ENCODE measurements around the gene FCN1. TPM values are rescaled to one million over a fixed set of nuclear protein-coding genes. Genes with fewer than 3 reads are reported as not detected.

FCN1 gene
- total RNA-seq, 1 experiment from 2014 or later = not detected

GRCh38 chr9:134896834-134897583, 20.7 kb downstream of the FCN1 start:
- Histone ChIP-seq H2AFZ (ENCODE audit: low read length) (no peak overlapping the region), H3K4me1 (ENCODE audit: low read length) (no peaks in the 10 kb centered on the region), H3K36me3 (ENCODE audit: insufficient read depth, low read length) (no peaks in the 10 kb centered on the region), H3K27ac (ENCODE audit: low read length) (no peak overlapping the region), H3K9me3 (ENCODE audit: low read length) (peaks cover 3% of the 10 kb centered on the region; the same call in 1 of the 2 replicates), H3K9ac (ENCODE audit: low read length) (no peak overlapping the region), H3K4me3 (ENCODE audit: low read length) (no peak overlapping the region), H3K27me3 (ENCODE audit: low read length) (0 out of 2 replicates have a peak, but pooled peaks cover 4% of the 10 kb centered on the region), H3K9me2 (replicated peaks; ENCODE audit: insufficient read depth, low read length) (no peaks in the 10 kb centered on the region; the same call in 1 of the 2 replicates), H3K4me2 (ENCODE audit: low read depth, low read length, poor library complexity, severe bottlenecking) (no peak overlapping the region), H4K20me1 (ENCODE audit: insufficient read depth, low read depth, low read length) (no peaks in the 10 kb centered on the region), H3K79me2 (ENCODE audit: low read length) (no peaks in the 10 kb centered on the region)
- DNase-seq = no peak

GRCh38 chr9:134895908-134896833, 21.5 kb downstream of the FCN1 start:
- Histone ChIP-seq H3K9me3 (ENCODE audit: low read length) (peaks cover 3% of the 10 kb centered on the region; the same call in 1 of the 2 replicates), H3K36me3 (ENCODE audit: insufficient read depth, low read length) (no peaks in the 10 kb centered on the region), H3K4me2 (ENCODE audit: low read depth, low read length, poor library complexity, severe bottlenecking) (no peak overlapping the region), H3K9me2 (replicated peaks; ENCODE audit: insufficient read depth, low read length) (no peaks in the 10 kb centered on the region; the same call in 1 of the 2 replicates), H3K27ac (ENCODE audit: low read length) (no peak overlapping the region), H3K4me3 (ENCODE audit: low read length) (no peak overlapping the region), H3K9ac (ENCODE audit: low read length) (no peak overlapping the region), H3K27me3 (ENCODE audit: low read length) (0 out of 2 replicates have a peak, but pooled peaks cover 4% of the 10 kb centered on the region), H3K79me2 (ENCODE audit: low read length) (no peaks in the 10 kb centered on the region), H4K20me1 (ENCODE audit: insufficient read depth, low read depth, low read length) (no peaks in the 10 kb centered on the region), H3K4me1 (ENCODE audit: low read length) (no peaks in the 10 kb centered on the region), H2AFZ (ENCODE audit: low read length) (no peak overlapping the region)
- DNase-seq = no peak

- Histone ChIP-seq H3K36me3 (ENCODE audit: insufficient read depth, low read length) (no peaks in the 10 kb centered on the region), H3K4me1 (ENCODE audit: low read length) (no peaks in the 10 kb centered on the region), H3K4me2 (ENCODE audit: low read depth, low read length, poor library complexity, severe bottlenecking) (no peak overlapping the region), H3K27ac (ENCODE audit: low read length) (no peak overlapping the region), H3K9ac (ENCODE audit: low read length) (no peak overlapping the region), H4K20me1 (ENCODE audit: insufficient read depth, low read depth, low read length) (no peaks in the 10 kb centered on the region), H3K79me2 (ENCODE audit: low read length) (no peaks in the 10 kb centered on the region), H3K4me3 (ENCODE audit: low read length) (no peak overlapping the region), H3K27me3 (ENCODE audit: low read length) (0 out of 2 replicates have a peak, but pooled peaks cover 4% of the 10 kb centered on the region), H3K9me2 (replicated peaks; ENCODE audit: insufficient read depth, low read length) (no peaks in the 10 kb centered on the region; the same call in 1 of the 2 replicates), H3K9me3 (ENCODE audit: low read length) (peaks cover 3% of the 10 kb centered on the region; the same call in 1 of the 2 replicates), H2AFZ (ENCODE audit: low read length) (no peak overlapping the region)
- no peak for DNase-seq
Measured at GRCh38 chr9:134895567-134895907, 22.2 kb downstream of the FCN1 start.

DNA sequence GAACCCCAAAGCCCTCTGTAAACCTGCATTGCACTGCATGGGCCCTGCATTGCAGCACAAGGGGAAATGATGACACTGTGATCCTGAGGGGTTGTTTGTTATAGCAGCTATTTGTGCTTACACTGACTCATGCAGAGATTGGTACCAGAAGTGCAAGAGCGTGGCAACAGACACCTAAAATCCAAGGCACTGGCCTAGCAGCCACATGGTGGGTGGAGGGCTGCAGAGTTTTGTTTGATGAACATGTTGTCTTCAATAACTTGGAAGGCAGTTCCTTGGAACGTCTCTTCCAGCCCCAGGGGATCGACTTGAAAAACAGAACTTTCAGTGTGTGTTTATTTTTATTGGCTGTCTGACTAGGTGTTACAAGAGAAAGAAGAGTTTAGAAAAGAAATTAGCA, 22.6 kb downstream of the FCN1 start:
- H4K20me1 ChIP-seq (ENCODE audit: insufficient read depth, low read depth, low read length) = no peaks in the 10 kb centered on the region
- H3K79me2 ChIP-seq (ENCODE audit: low read length) = no peaks in the 10 kb centered on the region
- no peak for DNase-seq

GRCh38 chr9:134894136-134894860, 23.4 kb downstream of the FCN1 start:
- Histone ChIP-seq H3K27ac (ENCODE audit: low read length) (no peak overlapping the region), H2AFZ (ENCODE audit: low read length) (no peak overlapping the region), H3K9ac (ENCODE audit: low read length) (no peak overlapping the region), H3K79me2 (ENCODE audit: low read length) (no peaks in the 10 kb centered on the region), H4K20me1 (ENCODE audit: insufficient read depth, low read depth, low read length) (no peaks in the 10 kb centered on the region), H3K27me3 (ENCODE audit: low read length) (0 out of 2 replicates have a peak, but pooled peaks cover 4% of the 10 kb centered on the region), H3K4me2 (ENCODE audit: low read depth, low read length, poor library complexity, severe bottlenecking) (no peak overlapping the region), H3K9me2 (replicated peaks; ENCODE audit: insufficient read depth, low read length) (no peaks in the 10 kb centered on the region; the same call in 1 of the 2 replicates), H3K36me3 (ENCODE audit: insufficient read depth, low read length) (no peaks in the 10 kb centered on the region), H3K9me3 (ENCODE audit: low read length) (peaks cover 3% of the 10 kb centered on the region; the same call in 1 of the 2 replicates), H3K4me1 (ENCODE audit: low read length) (no peaks in the 10 kb centered on the region), H3K4me3 (ENCODE audit: low read length) (no peak overlapping the region)
- no peak for DNase-seq

More for the DNA sequence above, 22.6 kb downstream of the FCN1 start:
- Histone ChIP-seq H3K36me3 (ENCODE audit: insufficient read depth, low read length) (no peaks in the 10 kb centered on the region), H3K4me3 (ENCODE audit: low read length) (no peak overlapping the region), H2AFZ (ENCODE audit: low read length) (no peak overlapping the region), H3K9me3 (ENCODE audit: low read length) (peaks cover 3% of the 10 kb centered on the region; the same call in 1 of the 2 replicates), H3K9me2 (replicated peaks; ENCODE audit: insufficient read depth, low read length) (no peaks in the 10 kb centered on the region; the same call in 1 of the 2 replicates), H3K27me3 (ENCODE audit: low read length) (0 out of 2 replicates have a peak, but pooled peaks cover 4% of the 10 kb centered on the region), H3K9ac (ENCODE audit: low read length) (no peak overlapping the region), H3K4me1 (ENCODE audit: low read length) (no peaks in the 10 kb centered on the region), H3K4me2 (ENCODE audit: low read depth, low read length, poor library complexity, severe bottlenecking) (no peak overlapping the region), H3K27ac (ENCODE audit: low read length) (no peak overlapping the region)

- DNase-seq = no peak
- no peaks in the 10 kb centered on the region for H3K79me2 ChIP-seq (ENCODE audit: low read length)
Measured at GRCh38 chr9:134892820-134893420, 24.8 kb downstream of the FCN1 start.

DNA sequence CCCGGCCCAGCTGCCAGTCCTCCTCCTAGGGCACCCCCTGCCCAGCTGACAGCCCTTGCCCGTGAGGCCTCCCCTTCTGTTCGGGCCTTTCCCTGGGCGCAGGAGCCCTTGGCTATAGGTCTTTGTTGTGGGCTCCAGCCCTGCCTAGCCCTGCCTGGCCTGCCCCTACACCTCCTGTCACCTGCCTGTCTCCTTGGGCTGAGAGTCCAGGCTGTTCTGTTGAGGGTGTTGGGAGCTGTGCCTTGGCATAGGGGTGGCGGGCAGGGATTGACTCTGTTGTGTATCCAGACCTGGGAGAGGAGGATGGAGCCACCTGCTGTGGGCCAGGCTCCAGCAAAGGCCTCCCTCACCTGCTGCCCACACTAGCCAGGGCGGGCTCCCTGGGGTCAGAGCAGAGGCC, 25.5 kb downstream of the FCN1 start:
- H3K9me2 ChIP-seq (replicated peaks; ENCODE audit: insufficient read depth, low read length) = no peaks in the 10 kb centered on the region
- H4K20me1 ChIP-seq (ENCODE audit: insufficient read depth, low read depth, low read length) = no peaks in the 10 kb centered on the region
- H3K4me3 ChIP-seq (ENCODE audit: low read length) = no peak overlapping the region
- H3K4me1 ChIP-seq (ENCODE audit: low read length) = no peaks in the 10 kb centered on the region
- H3K79me2 ChIP-seq (ENCODE audit: low read length) = no peaks in the 10 kb centered on the region
- no peaks in the 10 kb centered on the region for H3K9me3 ChIP-seq (ENCODE audit: low read length)
- H3K27me3 ChIP-seq (ENCODE audit: low read length) = no peaks in the 10 kb centered on the region
- H3K4me2 ChIP-seq (ENCODE audit: low read depth, low read length, poor library complexity, severe bottlenecking) = no peak overlapping the region
- no peak for DNase-seq
- H3K27ac ChIP-seq (ENCODE audit: low read length) = no peak overlapping the region
- H3K36me3 ChIP-seq (ENCODE audit: insufficient read depth, low read length) = no peaks in the 10 kb centered on the region
- H2AFZ ChIP-seq (ENCODE audit: low read length) = no peak overlapping the region
- H3K9ac ChIP-seq (ENCODE audit: low read length) = no peak overlapping the region

More at GRCh38 chr9:134892820-134893420, 24.8 kb downstream of the FCN1 start:
- no peaks in the 10 kb centered on the region for H3K27me3 ChIP-seq (ENCODE audit: low read length)
- H3K27ac ChIP-seq (ENCODE audit: low read length) = no peak overlapping the region
- H2AFZ ChIP-seq (ENCODE audit: low read length) = no peak overlapping the region
- no peak overlapping the region for H3K4me2 ChIP-seq (ENCODE audit: low read depth, low read length, poor library complexity, severe bottlenecking)
- no peaks in the 10 kb centered on the region for H4K20me1 ChIP-seq (ENCODE audit: insufficient read depth, low read depth, low read length)
- no peaks in the 10 kb centered on the region for H3K9me2 ChIP-seq (replicated peaks; ENCODE audit: insufficient read depth, low read length)
- no peaks in the 10 kb centered on the region for H3K9me3 ChIP-seq (ENCODE audit: low read length)
- no peaks in the 10 kb centered on the region for H3K36me3 ChIP-seq (ENCODE audit: insufficient read depth, low read length)
- H3K9ac ChIP-seq (ENCODE audit: low read length) = no peak overlapping the region
- no peaks in the 10 kb centered on the region for H3K4me1 ChIP-seq (ENCODE audit: low read length)
- H3K4me3 ChIP-seq (ENCODE audit: low read length) = no peak overlapping the region

All from Karpas-422 (cell line).